ENCODE results near the gene ZSCAN18.

Gene ZSCAN18

DNA sequence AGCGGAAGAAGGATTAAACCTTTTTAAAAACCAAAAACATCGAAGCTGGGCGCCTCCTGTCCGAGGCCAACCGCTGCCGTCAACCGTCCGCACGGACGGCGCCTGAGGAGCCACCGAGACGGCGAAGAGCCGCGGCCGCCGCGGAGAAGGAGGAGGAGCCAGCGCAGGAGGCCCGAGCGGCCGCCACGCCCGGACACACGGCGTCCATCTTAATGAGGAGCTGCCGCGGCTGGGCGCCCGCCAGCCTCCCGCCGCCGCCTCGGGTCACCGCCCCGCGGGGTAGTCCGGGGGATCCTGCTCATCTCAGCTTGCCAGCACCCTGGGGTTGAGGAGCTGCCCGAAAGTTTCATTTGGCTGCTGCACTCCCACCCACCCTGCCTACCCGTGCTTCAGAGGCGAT lies 53.6 kb downstream of the ZSCAN18 start:
- no peak for DNase-seq

DNA sequence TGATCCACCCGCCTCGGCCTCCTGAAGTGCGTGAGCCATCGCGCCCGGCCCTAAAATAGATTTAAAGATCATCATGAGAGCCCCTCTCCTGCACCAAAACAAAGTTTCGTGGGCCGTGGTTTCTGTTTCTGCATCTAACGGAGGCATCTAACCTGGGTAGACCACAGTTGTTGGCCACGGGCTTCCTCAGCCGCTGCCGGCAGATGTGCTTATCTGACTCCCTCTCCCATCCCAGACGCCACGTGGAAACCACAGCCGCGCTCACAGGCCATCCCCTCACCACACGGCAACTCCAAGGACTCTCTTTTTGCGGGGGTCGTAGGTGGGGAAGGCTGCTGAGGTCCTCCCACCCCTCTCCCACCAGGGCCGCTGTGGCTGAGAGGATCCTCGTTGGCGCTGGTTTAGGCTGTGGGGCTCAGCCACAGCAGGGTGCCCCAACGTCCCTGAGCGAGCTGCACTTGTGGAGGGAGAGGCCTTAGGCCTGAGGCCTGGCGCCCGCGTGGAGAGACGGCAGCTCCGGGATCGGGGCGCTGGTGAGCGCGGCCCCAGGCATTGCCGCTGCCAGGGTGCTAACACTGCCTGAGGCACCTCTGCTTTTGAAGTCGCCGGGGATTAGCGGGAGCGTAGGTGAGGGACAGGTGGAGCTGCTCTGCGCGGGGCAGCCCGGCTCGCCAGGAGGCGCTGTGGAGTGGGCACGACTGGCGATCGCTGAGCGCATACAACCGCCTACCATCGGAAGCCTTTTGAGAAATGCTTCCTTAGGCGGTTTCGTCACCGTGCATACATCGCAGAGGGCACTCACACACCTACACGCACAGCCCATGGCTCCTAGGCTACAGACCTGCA lies 55.3 kb downstream of the ZSCAN18 start:
- DNase-seq, result no peak

DNA sequence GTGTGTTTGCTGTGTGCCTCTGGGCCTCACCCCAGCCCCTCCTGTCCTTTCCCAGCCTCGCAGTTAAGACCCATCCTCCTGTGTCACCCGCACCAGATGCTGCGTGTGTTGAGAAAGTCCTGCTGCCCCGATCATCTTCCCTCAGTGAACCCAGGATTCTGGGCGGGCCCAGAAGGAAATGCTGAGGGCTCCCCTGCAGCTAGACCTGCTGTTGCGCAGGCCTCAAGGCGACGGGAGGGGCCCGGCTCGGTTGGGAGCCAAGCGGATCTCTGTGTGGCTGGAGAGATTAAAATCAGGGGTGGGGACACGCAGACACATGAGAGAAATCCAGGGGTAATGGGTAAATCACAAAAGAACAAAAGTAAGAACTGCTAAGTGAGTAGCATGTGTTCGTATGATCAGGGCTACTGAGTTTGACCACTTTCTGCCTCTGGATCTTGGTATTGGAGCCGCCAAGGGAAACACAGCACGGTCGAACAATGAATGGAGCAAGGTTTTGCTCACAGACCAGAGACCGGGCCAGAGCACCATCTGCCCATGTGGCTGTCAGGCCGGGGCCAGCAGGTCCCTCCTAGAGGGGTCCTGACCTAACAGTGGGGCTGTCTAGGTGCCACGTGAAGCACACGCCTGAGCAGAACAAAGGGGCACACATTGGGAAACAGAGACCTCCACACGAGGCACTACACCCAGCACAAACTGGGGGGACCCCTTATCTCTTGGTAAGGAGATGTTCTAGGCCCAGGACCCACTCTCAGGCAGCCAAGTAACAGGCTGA lies 57.1 kb downstream of the ZSCAN18 start:
- DNase-seq, result no peak

DNA sequence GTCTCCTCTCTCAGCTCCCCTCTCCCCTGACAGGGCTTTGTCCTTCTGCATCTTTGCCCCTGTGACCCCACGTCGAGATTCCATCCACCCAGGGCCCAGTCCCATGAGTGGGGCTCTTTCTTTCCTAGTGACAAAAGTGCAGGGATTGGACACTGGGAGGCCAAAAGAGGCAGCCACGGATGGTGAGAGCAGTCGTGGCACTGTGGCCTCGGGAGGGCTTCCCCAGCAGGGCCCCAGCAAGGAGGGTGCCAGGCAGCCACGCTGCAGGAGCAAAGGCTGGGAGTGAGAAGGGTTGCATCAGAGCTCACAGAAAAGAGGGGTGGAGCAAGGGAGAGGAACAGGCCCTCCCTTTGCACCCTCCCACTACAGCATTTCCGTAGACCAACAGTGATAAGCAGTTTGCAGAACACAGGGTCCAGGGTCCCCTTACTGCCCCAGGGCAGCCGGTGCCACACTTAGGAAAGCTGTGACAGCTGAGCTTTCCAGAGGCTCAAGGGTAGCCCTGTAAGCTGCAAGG lies 59.3 kb downstream of the ZSCAN18 start:
- no peak for DNase-seq

DNA sequence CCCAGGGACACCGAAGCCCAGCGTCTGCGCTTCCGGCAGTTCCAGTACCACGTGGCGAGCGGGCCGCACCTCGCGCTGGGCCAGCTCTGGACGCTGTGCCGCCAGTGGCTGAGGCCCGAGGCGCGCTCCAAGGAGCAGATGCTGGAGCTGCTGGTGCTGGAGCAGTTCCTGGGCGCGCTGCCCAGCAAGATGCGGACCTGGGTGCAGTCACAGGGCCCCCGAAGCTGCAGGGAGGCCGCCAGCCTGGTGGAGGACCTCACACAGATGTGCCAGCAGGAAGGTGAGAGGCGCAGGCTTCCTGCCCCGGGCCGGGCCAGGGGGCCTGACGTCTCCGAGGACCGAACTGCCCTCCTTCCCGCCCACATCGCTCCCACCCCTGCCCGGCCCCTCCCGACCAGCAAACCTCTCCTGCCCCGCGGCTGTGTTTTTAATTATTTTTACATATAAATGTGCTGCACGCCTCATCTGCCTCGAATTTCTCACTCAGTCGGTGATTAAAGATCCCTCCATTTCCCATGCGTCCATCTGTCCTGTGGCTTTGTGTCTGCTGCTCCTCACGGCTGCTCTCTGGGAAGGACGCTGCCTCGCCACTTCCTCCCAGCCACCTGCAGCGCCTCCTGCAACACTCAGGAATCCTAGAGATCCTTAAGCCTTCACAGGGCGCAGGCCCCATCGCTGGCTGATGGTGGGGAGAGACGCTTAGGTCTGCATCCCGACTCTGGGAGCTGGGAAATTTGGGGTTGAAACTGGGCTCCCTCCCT lies 59.9 kb downstream of the ZSCAN18 start:
- DNase-seq, result no peak

DNA sequence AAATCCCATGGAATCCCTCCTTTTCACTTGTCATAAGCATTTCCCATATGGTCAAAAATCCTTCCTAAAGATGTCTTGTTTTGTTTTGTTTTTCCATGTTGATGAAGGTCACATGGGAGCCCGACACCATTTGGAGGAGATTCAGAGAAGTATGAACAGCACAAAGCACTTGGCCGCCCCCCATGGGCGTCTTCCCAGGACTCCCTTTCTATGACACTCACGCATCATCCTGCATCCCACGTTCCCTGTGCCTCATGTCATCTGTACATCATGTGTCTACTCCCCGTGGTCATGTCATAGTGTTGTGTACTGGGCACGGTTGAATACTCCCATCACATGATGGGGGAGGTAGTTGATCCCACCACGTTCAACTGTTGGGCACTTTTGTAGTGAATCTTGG lies 62.2 kb downstream of the ZSCAN18 start:
- no peak for DNase-seq

DNA sequence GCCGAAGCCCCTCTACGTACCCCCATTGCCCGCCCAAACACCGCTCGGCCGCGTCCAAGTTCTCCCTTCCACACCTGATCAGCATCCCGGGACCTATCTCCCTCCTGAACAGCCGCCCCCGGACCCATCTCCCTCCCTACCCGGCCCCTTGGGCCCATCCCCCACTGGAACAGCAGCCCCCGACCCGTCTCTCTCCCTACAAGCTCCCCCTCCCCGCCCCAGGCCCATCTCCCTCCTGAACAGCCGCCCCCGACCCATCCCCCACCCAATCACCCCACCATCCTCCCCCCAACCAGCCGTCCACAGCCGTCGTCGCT lies 63.6 kb downstream of the ZSCAN18 start:
- no peak for DNase-seq

Data from activated CD4-positive, alpha-beta T cell treated with anti-CD3 and anti-CD28 coated beads, Interleukin-10, Interleukin-2, amounts not matched to agents 100 ng/mL and 50 ng/mL, durations not matched to agents 16 hours and 8 hours (primary cell).